ENCODE measurements around the gene HLA-B. TPM values are rescaled to one million over a fixed set of nuclear protein-coding genes. Genes with fewer than 3 reads are reported as not detected.

The HLA-B gene
- total and polyA plus RNA-seq, 2 of the 8 experiments (the other 6 are each of a cell fraction or from before 2014, with no cell fraction given) = 154 to 233 TPM

- H4K91ac ChIP-seq (replicated peaks; ENCODE audit: insufficient read length, low read length) = no peak overlapping the region
- H2BK12ac ChIP-seq (ENCODE audit: low read depth, low read length) = no peak overlapping the region
- H2AK5ac ChIP-seq (ENCODE audit: low read depth, low read length) = no peak overlapping the region
- H3K79me2 ChIP-seq (ENCODE audit: control insufficient read depth in 1 of 2, insufficient read depth in 2 of 2, low read length in 2 of 2) = no peaks in the 10 kb centered on the region
- H3K27me3 ChIP-seq (replicated peaks in 1 of 4; ENCODE audit: control insufficient read depth in 3 of 4, extremely low read depth in 1 of 4, insufficient read depth in 3 of 4, low read length in 3 of 4) = peaks cover 0 to 3% (median 0%) of the 10 kb centered on the region in 4 experiments; a peak in 1 of 7 replicates
- no peak for DNase-seq (ENCODE audit: low read depth in 1 of 2, low spot score in 2 of 2)
- H3K23ac ChIP-seq (ENCODE audit: insufficient read length) = no peak overlapping the region
- no peak overlapping the region for H2BK120ac ChIP-seq (replicated peaks; ENCODE audit: low read depth, low read length)
- H3K4ac ChIP-seq (replicated peaks; ENCODE audit: insufficient read length, low read depth, low read length) = no peak overlapping the region
- H4K20me1 ChIP-seq (replicated peaks in 1 of 2; ENCODE audit: control insufficient read depth in 1 of 2, insufficient read depth in 2 of 2, low read length in 2 of 2) = no peaks in the 10 kb centered on the region
- H3K14ac ChIP-seq (ENCODE audit: insufficient read length) = no peak overlapping the region
- H3K36me3 ChIP-seq (ENCODE audit: control insufficient read depth in 2 of 4, insufficient read depth in 4 of 4, low read length in 3 of 4) = no peaks in the 10 kb centered on the region
- H4K8ac ChIP-seq (ENCODE audit: extremely low read depth, insufficient read depth, low read length) = no peak overlapping the region
- peaks cover 0 to 5% of the 10 kb centered on the region in 2 experiments; a peak in 1 of 4 replicates for H3K9me3 ChIP-seq (ENCODE audit: insufficient read depth in 2 of 2, low read depth in 1 of 2, low read length in 1 of 2)
- H3K56ac ChIP-seq (replicated peaks; ENCODE audit: insufficient read length, low read depth, low read length) = no peak overlapping the region
- no peak overlapping the region for H3K18ac ChIP-seq (ENCODE audit: extremely low read depth, low read length)
- H3K79me1 ChIP-seq (ENCODE audit: low read depth, low read length) = no peaks in the 10 kb centered on the region
- H2BK5ac ChIP-seq (ENCODE audit: low read depth, low read length) = no peak overlapping the region
- no peak for FAIRE-seq
- H3K4me2 ChIP-seq (ENCODE audit: insufficient read depth in 1 of 2, low read depth in 2 of 2, low read length in 2 of 2) = no peak overlapping the region
- no peak overlapping the region for H2BK20ac ChIP-seq (ENCODE audit: low read length)
- H3K9ac ChIP-seq (replicated peaks in 1 of 4; ENCODE audit: extremely low read depth in 1 of 4, low read depth in 3 of 4, low read length in 3 of 4) = no peak overlapping the region
- no peak overlapping the region for H3K27ac ChIP-seq (ENCODE audit: low read depth, low read length)
- ChIA-PET CTCF (ENCODE audit: partially characterized antibody) (interaction anchor here (0.7 to 3.2 kb wide), 10 partner anchors 8 to 553 kb away, joined by 3 to 27 read pairs (median 6); no protein-coding TSS in a partner anchor), POLR2A (ENCODE audit: partially characterized antibody) (interaction anchor here (0.7 to 1.2 kb wide), 2 partner anchors 29 to 203 kb away, joined by 3 to 4 read pairs; no protein-coding TSS in a partner anchor)
- H4K5ac ChIP-seq (ENCODE audit: insufficient read length, low read depth, low read length) = no peak overlapping the region
- no peak overlapping the region for H2AFZ ChIP-seq (ENCODE audit: low read length)
- no peak overlapping the region for H2BK15ac ChIP-seq (ENCODE audit: low read length)
- H3K23me2 ChIP-seq (ENCODE audit: low read depth, low read length) = no peaks in the 10 kb centered on the region
- no peak overlapping the region for H3K4me3 ChIP-seq (ENCODE audit: extremely low read depth in 1 of 4, insufficient read depth in 2 of 4, low read depth in 3 of 4, low read length in 4 of 4)
- no peaks in the 10 kb centered on the region for H3K4me1 ChIP-seq (replicated peaks in 1 of 4; ENCODE audit: control insufficient read depth in 3 of 4, insufficient read depth in 4 of 4, low read length in 3 of 4)
- TF ChIP-seq ATF2 (IDR thresholded peaks at IDR 0.05; ENCODE audit: low read length) = no peak
- TF ChIP-seq BRCA1 (IDR thresholded peaks at IDR 0.05; ENCODE audit: low read depth, low read length) = no peak
- TF ChIP-seq KDM4A (IDR thresholded peaks at IDR 0.05; ENCODE audit: low read depth, low read length, severe bottlenecking) = no peak
- TF ChIP-seq JUN (IDR thresholded peaks at IDR 0.05; ENCODE audit: low read depth, low read length) = no peak
- TF ChIP-seq CHD2 (IDR thresholded peaks at IDR 0.05; ENCODE audit: low read length) = no peak
- no peak for TF ChIP-seq NRF1 (IDR thresholded peaks at IDR 0.05; ENCODE audit: low read depth, low read length)
- TF ChIP-seq YY1 (IDR thresholded peaks at IDR 0.05; ENCODE audit: low read depth, low read length) = no peak
- TF ChIP-seq POLR2A (IDR thresholded peaks at IDR 0.05; ENCODE audit: control extremely low read depth in 1 of 2, low read depth in 2 of 2, low read length in 2 of 2) = no peak
- no peak for TF ChIP-seq GABPA (IDR thresholded peaks at IDR 0.05; ENCODE audit: borderline replicate concordance, insufficient read depth, low read length)
- TF ChIP-seq ASH2L (IDR thresholded peaks at IDR 0.05; ENCODE audit: low read length) = no peak
- no peak for TF ChIP-seq CTCF (IDR thresholded peaks at IDR 0.05; ENCODE audit: control extremely low read depth in 1 of 3, insufficient read depth in 1 of 3, low read depth in 1 of 3, low read length in 3 of 3)
- TF ChIP-seq TAF7 (optimal IDR thresholded peaks at IDR 0.05; ENCODE audit: borderline replicate concordance, low read depth, low read length) = no peak
Observed at GRCh38 chr6:31375699-31376098, 18.7 kb upstream of the HLA-B start.
